VCaP (cell line): Measurements from ENCODE around the gene LDB2.

ENCODE experiments used
- H3K27ac ChIP-seq: fragments of 450-650 bp; 2 replicates; pipeline ENCODE4 v1.5.1; 2017
- CTCF ChIP-seq: fragments of 450-650 bp; conservative IDR thresholded peaks from 2 replicates; pipeline ENCODE4 v1.5.1; 2017; ENCODE audit warnings: mild to moderate bottlenecking, moderate library complexity

The LDB2 gene

GRCh38 chr4:16858275-16858752, 40.1 kb downstream of the LDB2 start:
- H3K27ac ChIP-seq = no peak overlapping the region
- no peak for TF ChIP-seq CTCF

GRCh38 chr4:16857425-16857824, 41.0 kb downstream of the LDB2 start:
- H3K27ac ChIP-seq = no peak overlapping the region
- no peak for TF ChIP-seq CTCF

GRCh38 chr4:16853640-16854039, 44.8 kb downstream of the LDB2 start:
- H3K27ac ChIP-seq = no peak overlapping the region
- no peak for TF ChIP-seq CTCF

- no peak overlapping the region for H3K27ac ChIP-seq
- no peak for TF ChIP-seq CTCF
Measured at GRCh38 chr4:16852644-16853043, 45.8 kb downstream of the LDB2 start.

- H3K27ac ChIP-seq = no peak overlapping the region
- TF ChIP-seq CTCF = no peak
Measured at GRCh38 chr4:16852228-16852627, 46.2 kb downstream of the LDB2 start.

GRCh38 chr4:16846540-16847117, 51.8 kb downstream of the LDB2 start:
- TF ChIP-seq CTCF = no peak
- H3K27ac ChIP-seq = no peak overlapping the region

- no peak for TF ChIP-seq CTCF
- H3K27ac ChIP-seq = no peak overlapping the region
Measured at GRCh38 chr4:16844816-16845586, 53.4 kb downstream of the LDB2 start.
